Mesenchymal stem cell (in vitro differentiated cells and primary cell): ENCODE results near the gene CSPG4.
"Not testable (repeated sequence)": the region's sequence is repeated elsewhere in the genome, so short reads cannot be mapped to it uniquely, and the experiment has no call there.

ENCODE experiments used
- DNase-seq: peaks from one replicate; pipeline ENCODE4 v3.0.0-alpha.2; 2013
- H2AFZ ChIP-seq: one replicate; pipeline ENCODE4 v1.6.1; 2013; ENCODE audit warnings: low read depth, mild to moderate bottlenecking, control low read depth, inconsistent platforms, low read length, moderate library complexity
- H2AK5ac ChIP-seq: 2 replicates; pipeline ENCODE4 v1.6.1; 2013; ENCODE audit warnings: low read length, moderate library complexity, mild to moderate bottlenecking, inconsistent platforms; ENCODE audit not compliant: severe bottlenecking
- H2BK120ac ChIP-seq: one replicate; pipeline ENCODE4 v1.6.1; 2013; ENCODE audit warnings: low read depth, mild to moderate bottlenecking, inconsistent platforms, low read length, moderate library complexity
- H2BK12ac ChIP-seq, 2 experiments: one replicate each; pipeline ENCODE4 v1.6.1; 2013; ENCODE audit warnings: inconsistent platforms in 2 of 2, low read length in 2 of 2, mild to moderate bottlenecking in 2 of 2, moderate library complexity in 2 of 2, control low read depth in 1 of 2
- H2BK15ac ChIP-seq: one replicate; pipeline ENCODE4 v1.6.1; 2013; ENCODE audit warnings: mild to moderate bottlenecking, low read depth, inconsistent platforms; ENCODE audit not compliant: poor library complexity, severe bottlenecking
- H2BK5ac ChIP-seq: 2 replicates; pipeline ENCODE4 v1.6.1; 2013; ENCODE audit warnings: low read depth, mild to moderate bottlenecking, low read length, control low read depth, inconsistent platforms; ENCODE audit not compliant: poor library complexity, severe bottlenecking
- H3K14ac ChIP-seq, 2 experiments: one replicate each; pipeline ENCODE4 v1.6.1; 2013; ENCODE audit warnings: inconsistent platforms in 2 of 2, low read length in 2 of 2, control low read depth in 1 of 2, mild to moderate bottlenecking in 1 of 2, moderate library complexity in 1 of 2
- H3K18ac ChIP-seq, 2 experiments: one replicate each; pipeline ENCODE4 v1.6.1; 2013; ENCODE audit warnings: inconsistent platforms in 2 of 2, low read length in 2 of 2, control low read depth in 1 of 2, low read depth in 1 of 2, mild to moderate bottlenecking in 1 of 2
- H3K23ac ChIP-seq, 2 experiments: one replicate each; pipeline ENCODE4 v1.6.1; 2013; ENCODE audit warnings: inconsistent platforms in 2 of 2, low read length in 2 of 2, mild to moderate bottlenecking in 2 of 2, moderate library complexity in 2 of 2, control low read depth in 1 of 2
- H3K27ac ChIP-seq: 2 replicates; pipeline ENCODE4 v1.5.1; 2013; ENCODE audit warnings: mild to moderate bottlenecking, moderate library complexity, low read length, control low read depth, inconsistent platforms; ENCODE audit not compliant: poor library complexity, severe bottlenecking
- H3K27me3 ChIP-seq, 2 experiments: 2 replicates each; pipeline versions ENCODE4 v1.6.1 to v1.7.0; 2013; ENCODE audit warnings: low read length in 2 of 2, mild to moderate bottlenecking in 2 of 2, moderate library complexity in 2 of 2, control low read depth in 1 of 2, inconsistent platforms in 1 of 2; ENCODE audit not compliant: control insufficient read depth in 1 of 2, insufficient read depth in 1 of 2
- H3K36me3 ChIP-seq, 2 experiments: 2 replicates each; pipeline versions ENCODE4 v1.6.1 to v1.7.0; 2013; ENCODE audit warnings: low read length in 2 of 2, control low read depth in 1 of 2, inconsistent platforms in 1 of 2, low read depth in 1 of 2, mild to moderate bottlenecking in 1 of 2; ENCODE audit not compliant: insufficient read depth in 2 of 2, control insufficient read depth in 1 of 2
- H3K4ac ChIP-seq, 2 experiments: one replicate each; pipeline ENCODE4 v1.6.1; 2013; ENCODE audit warnings: inconsistent platforms in 2 of 2, low read length in 2 of 2, mild to moderate bottlenecking in 2 of 2, moderate library complexity in 2 of 2, control low read depth in 1 of 2, low read depth in 1 of 2
- H3K4me1 ChIP-seq: 2 replicates; pipeline ENCODE4 v1.6.1; 2013; ENCODE audit warnings: low read depth, low read length, control low read depth; ENCODE audit not compliant: control insufficient read depth, insufficient read depth
- H3K4me2 ChIP-seq: 2 replicates; pipeline ENCODE4 v1.6.1; 2013; ENCODE audit warnings: low read length, mild to moderate bottlenecking, inconsistent platforms; ENCODE audit not compliant: poor library complexity, severe bottlenecking
- H3K4me3 ChIP-seq, 2 experiments: 2 replicates each; pipeline versions ENCODE4 v1.5.1 to v1.7.0; 2013; ENCODE audit warnings: low read length in 2 of 2, mild to moderate bottlenecking in 2 of 2, control low read depth in 1 of 2, low read depth in 1 of 2; ENCODE audit not compliant: insufficient read depth in 1 of 2
- H3K79me1 ChIP-seq: replicated peaks from 2 replicates; pipeline ENCODE4 v1.6.1; 2013; ENCODE audit warnings: mild to moderate bottlenecking, control low read depth, low read length, inconsistent platforms; ENCODE audit not compliant: poor library complexity, severe bottlenecking
- H3K9ac ChIP-seq: 2 replicates; pipeline ENCODE4 v1.7.0; 2013; ENCODE audit warnings: mild to moderate bottlenecking, low read length, moderate library complexity
- H3K9me3 ChIP-seq: 2 replicates; pipeline ENCODE4 v1.7.0; 2013; ENCODE audit warnings: mild to moderate bottlenecking, low read length; ENCODE audit not compliant: control insufficient read depth
- H4K8ac ChIP-seq: one replicate; pipeline ENCODE4 v1.6.1; 2013; ENCODE audit warnings: inconsistent platforms, mild to moderate bottlenecking, low read length, moderate library complexity
- H4K91ac ChIP-seq: one replicate; pipeline ENCODE4 v1.6.1; 2013; ENCODE audit warnings: mild to moderate bottlenecking, low read length, inconsistent platforms
- WGBS: methylation state at CpG from one replicate; pipeline ENCODE4 v1.1.7; 2013; ENCODE audit warnings: mixed read lengths; 5-methylcytosine and 5-hydroxymethylcytosine counted together

Gene CSPG4

DNA sequence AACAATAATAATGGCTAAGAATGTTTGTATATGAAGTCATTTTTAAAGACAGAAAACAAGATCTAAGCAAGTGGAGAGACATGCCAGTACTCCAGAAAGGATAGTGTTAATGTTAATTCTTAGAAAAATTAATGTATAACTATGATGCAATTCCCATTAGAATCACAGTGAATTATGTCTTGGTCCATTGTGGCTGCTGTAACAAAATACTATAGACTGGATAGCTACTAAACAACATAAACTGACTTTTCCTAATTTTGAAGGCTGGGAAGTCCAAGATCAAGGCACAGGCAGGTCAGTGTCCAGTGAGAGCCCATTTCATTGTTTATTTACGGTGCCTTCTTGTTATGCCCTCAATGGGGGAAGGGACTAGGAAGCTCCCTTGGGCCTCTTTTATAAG is 32.7 kb upstream of the CSPG4 start:
- H3K18ac ChIP-seq: no peak overlapping the region
- no peak overlapping the region for H3K4me2 ChIP-seq
- H2BK15ac ChIP-seq: no peak overlapping the region
- no peaks in the 10 kb centered on the region for H3K36me3 ChIP-seq
- DNase-seq: no peak
- no peak overlapping the region for H3K4me3 ChIP-seq
- no peak overlapping the region for H3K23ac ChIP-seq
- no peaks in the 10 kb centered on the region for H3K79me1 ChIP-seq
- H3K4me1 ChIP-seq: no peaks in the 10 kb centered on the region
- peaks cover 0 to 2% of the 10 kb centered on the region in 2 experiments for H3K27me3 ChIP-seq
- H3K27ac ChIP-seq: no peak overlapping the region
- H3K4ac ChIP-seq: no peak overlapping the region
- no peak overlapping the region for H2BK12ac ChIP-seq
- H2BK5ac ChIP-seq: no peak overlapping the region
- H3K9me3 ChIP-seq: no peaks in the 10 kb centered on the region
- H2BK120ac ChIP-seq: no peak overlapping the region
- no peak overlapping the region for H4K91ac ChIP-seq
- 89% methylated on average over 1 of the region's 1 CpG for WGBS
- no peak overlapping the region for H3K14ac ChIP-seq
- no peak overlapping the region for H4K8ac ChIP-seq
- no peak overlapping the region for H3K9ac ChIP-seq
- H2AFZ ChIP-seq: no peak overlapping the region
- H2AK5ac ChIP-seq: no peak overlapping the region

- H3K4ac ChIP-seq, H3K9me3 ChIP-seq, H2BK120ac ChIP-seq, H3K27me3 ChIP-seq, H3K27ac ChIP-seq, H3K4me2 ChIP-seq, H2BK12ac ChIP-seq, H3K4me3 ChIP-seq, H3K18ac ChIP-seq, H2AK5ac ChIP-seq, H2BK15ac ChIP-seq, DNase-seq, H4K8ac ChIP-seq, H3K36me3 ChIP-seq, H4K91ac ChIP-seq, H3K79me1 ChIP-seq, H3K14ac ChIP-seq, H2AFZ ChIP-seq, H3K9ac ChIP-seq, H2BK5ac ChIP-seq, H3K23ac ChIP-seq: not testable (repeated sequence)
- peaks cover 10% of the 10 kb centered on the region for H3K4me1 ChIP-seq
- WGBS: 92% methylated on average over 4 of the region's 4 CpGs
Observed at GRCh38 chr15:75742346-75742745, 29.7 kb upstream of the CSPG4 start.

GRCh38 chr15:75739791-75740190 is 27.1 kb upstream of the CSPG4 start:
- H3K9ac ChIP-seq: no peak overlapping the region
- H3K23ac ChIP-seq: no peak overlapping the region
- H3K4ac ChIP-seq: no peak overlapping the region
- peaks cover 0 to 6% of the 10 kb centered on the region in 2 experiments for H3K27me3 ChIP-seq
- H2BK12ac ChIP-seq: no peak overlapping the region
- no peak overlapping the region for H2BK120ac ChIP-seq
- no peak overlapping the region for H4K91ac ChIP-seq
- H4K8ac ChIP-seq: no peak overlapping the region
- H2AFZ ChIP-seq: no peak overlapping the region
- H3K4me3 ChIP-seq: no peak overlapping the region
- H3K36me3 ChIP-seq: no peaks in the 10 kb centered on the region
- no peak overlapping the region for H2AK5ac ChIP-seq
- no peak overlapping the region for H3K18ac ChIP-seq
- peaks cover 9% of the 10 kb centered on the region for H3K79me1 ChIP-seq
- peaks cover 15% of the 10 kb centered on the region for H3K4me1 ChIP-seq
- no peak overlapping the region for H3K4me2 ChIP-seq
- H3K14ac ChIP-seq: no peak overlapping the region
- no peak for DNase-seq
- H3K9me3 ChIP-seq: no peaks in the 10 kb centered on the region
- H2BK5ac ChIP-seq: no peak overlapping the region
- H3K27ac ChIP-seq: no peak overlapping the region
- no peak overlapping the region for H2BK15ac ChIP-seq
- WGBS: 97% methylated on average over 5 of the region's 5 CpGs

DNA sequence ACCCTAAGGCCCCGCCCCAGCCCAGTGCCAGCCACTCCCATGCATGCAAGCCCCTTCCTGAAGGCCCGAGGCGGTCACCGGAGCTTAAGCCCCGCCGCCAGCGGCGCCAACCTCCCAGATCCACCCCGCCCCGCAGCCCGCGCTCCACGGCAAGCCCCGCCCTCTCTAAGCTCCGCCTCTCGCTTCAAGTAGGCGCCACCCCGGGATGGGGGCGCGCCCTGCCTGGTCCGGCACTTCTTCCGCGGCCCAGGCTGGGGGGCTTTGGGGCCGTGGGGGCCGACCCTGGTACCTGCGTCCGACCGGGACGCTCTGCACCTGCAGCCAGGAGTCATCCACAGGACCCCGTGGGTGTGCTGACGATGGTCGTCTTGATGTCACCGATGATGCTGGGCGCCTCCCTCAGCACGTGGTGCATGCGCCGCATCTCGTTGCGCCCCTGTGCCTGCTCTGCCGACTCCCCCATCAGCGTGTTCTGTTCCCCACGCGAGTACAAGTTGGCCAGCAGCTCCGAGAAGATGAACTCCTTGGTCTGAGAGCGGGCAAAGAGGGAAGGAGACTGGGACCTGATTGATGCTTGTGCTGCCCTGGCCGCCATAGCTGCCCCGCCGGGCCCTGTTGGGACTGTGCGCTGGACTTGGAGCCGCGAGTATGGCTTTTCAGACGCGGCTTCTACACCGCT is 26.1 kb upstream of the CSPG4 start:
- H3K79me1 ChIP-seq: peaks cover 9% of the 10 kb centered on the region

More for the DNA sequence above, 26.1 kb upstream of the CSPG4 start:
- Histone ChIP-seq H2AK5ac (no peak overlapping the region), H2BK15ac (no peak overlapping the region), H3K14ac (peak overlapping the region in 1 of 2 experiments; percentile 11), H3K18ac (peak overlapping the region; percentile 73 to 90), H2BK12ac (peak overlapping the region; percentile 59 to 61), H3K23ac (peak overlapping the region in 1 of 2 experiments; percentile 26), H3K9me3 (no peaks in the 10 kb centered on the region), H3K27me3 (peaks cover 0 to 6% of the 10 kb centered on the region in 2 experiments), H3K4ac (peak overlapping the region in 1 of 2 experiments; percentile 62), H3K9ac (peak overlapping the region; percentile 80), H4K8ac (peak overlapping the region; percentile 54), H3K4me3 (peak overlapping the region; percentile 78 to 81), H3K27ac (no peak overlapping the region), H2AFZ (peak overlapping the region; percentile 97), H3K36me3 (no peaks in the 10 kb centered on the region), H2BK5ac (no peak overlapping the region), H3K4me2 (peak overlapping the region; percentile 91), H4K91ac (peak overlapping the region; percentile 21), H3K4me1 (peaks cover 24% of the 10 kb centered on the region), H2BK120ac (no peak overlapping the region)
- DNase-seq: peak; percentile 94
- 14% methylated on average over 54 of the region's 54 CpGs for WGBS
